Colon (tissue), 2 donors: ENCODE data around the gene PRDM16.

Experiments used
- FAIRE-seq: peaks from 2 replicates; lab custom pipeline; 2012; peaks lifted over from hg19 to GRCh38; lab: Jason Lieb, UNC
- donor health status: control.
- donor health status: control.

PRDM16 gene

DNA sequence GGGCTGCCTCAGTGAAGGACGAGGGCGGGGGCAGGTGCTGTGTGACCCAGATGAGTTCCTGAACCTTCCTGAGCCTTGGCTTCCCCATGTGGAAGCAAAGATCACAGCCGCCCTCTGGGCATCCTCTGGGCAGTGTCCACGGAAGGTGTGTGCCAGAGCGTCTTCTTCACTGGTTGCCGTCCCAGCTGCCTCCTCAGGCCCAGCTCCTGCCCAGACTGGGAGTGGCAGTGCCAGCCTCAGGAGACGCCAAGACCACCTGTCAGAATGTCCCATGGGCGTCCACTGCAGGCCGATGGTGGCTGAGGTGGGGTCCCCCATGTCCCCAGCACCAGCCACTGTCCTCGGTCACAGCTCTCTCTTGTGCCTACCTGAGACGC lies 395.6 kb downstream of the PRDM16 start:
- FAIRE-seq, result no peak

DNA sequence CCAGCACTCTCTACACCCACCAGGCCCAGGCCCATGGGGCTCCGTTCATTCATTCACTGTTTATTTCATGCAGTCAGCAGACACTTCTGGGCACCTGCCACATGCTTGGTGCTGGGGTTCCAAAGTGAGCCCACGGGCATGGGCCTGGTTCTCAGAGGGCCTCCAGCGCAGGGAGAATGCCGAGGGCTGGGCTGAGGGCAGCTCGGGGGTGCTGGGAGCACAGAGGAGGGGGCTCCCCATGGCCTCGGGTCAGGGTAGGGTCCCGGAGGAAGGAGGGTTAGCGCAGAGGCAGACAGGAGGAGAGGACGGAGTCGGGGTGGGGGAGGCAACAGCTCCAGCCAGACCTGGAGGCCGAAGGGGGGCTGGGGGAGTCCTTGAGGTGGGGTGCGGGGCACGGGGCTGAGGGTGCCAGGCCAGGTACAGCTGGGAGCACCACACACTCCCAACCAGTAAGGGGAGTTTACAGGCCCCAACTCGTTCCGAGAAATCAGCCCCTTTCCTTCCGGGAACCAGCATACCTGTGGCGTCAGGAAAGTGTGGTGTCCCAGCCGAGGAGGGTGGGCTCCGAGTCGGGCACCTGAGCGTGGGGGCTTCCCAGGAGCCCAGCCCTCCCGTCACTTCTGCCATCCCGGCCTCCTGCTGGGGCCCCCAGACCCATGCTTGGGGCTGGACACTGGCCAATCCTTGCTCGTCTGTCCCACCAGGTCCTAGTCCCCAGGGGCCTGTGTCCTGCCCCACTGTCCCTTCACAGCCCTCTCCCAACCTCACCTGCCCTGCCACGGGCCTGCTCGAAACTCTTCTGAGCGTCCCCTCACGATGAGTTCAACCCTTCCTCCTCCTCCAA lies 396.3 kb downstream of the PRDM16 start:
- FAIRE-seq, result no peak

DNA sequence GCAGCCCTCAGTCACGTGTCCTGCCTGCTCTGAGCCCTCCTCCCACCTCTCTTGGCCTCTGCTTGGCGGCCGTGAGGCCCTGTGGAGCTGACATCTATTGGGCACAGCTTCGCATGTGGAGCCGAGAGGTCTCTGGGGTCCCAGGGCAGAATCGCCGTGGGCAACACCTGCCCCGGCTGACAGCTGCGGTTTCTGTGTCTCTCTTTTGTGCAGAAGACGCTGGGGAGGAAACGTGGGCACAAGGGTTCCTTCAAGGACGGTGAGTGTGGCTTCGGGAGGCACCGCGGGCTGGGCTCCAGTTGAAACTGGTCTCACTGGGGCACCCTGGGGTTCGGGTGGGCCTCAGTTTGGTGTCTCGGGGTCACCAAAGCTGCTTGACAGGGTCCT lies 396.9 kb downstream of the PRDM16 start:
- no peak for FAIRE-seq

DNA sequence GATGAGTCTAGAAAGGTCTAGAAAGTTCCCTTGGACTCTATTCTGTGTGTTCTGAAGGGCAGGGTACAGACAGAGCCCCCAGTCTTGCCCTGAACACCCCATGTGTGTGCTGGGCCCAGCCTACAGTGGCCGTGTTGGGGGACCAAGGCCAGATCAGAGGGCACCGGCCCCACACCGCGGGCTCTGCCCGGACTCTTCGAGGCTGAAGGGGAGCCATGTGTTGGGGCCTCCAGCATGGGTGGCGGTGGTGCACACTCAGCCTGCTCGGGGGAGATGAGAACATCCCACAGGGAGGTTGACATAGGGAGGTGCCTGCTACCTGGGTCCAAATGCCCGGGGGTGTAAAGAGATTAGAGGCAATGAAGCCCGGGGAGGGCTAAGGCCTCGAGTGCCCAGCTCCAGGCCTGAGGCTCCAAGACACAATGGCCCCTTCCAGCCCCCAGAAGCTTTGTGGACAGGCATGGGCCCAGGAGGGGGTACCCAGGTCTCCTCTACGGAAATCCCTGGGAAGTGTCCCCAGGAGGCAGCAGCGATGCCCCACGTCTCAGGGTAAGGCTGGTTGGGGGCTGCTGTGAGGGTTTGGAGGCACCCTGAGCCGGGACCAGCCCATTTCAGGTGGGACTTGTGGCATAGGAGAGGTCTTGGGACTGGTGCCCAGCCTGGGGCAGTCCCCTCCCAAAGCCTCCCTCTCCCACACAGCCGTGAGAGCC lies 397.5 kb downstream of the PRDM16 start:
- FAIRE-seq, result no peak

DNA sequence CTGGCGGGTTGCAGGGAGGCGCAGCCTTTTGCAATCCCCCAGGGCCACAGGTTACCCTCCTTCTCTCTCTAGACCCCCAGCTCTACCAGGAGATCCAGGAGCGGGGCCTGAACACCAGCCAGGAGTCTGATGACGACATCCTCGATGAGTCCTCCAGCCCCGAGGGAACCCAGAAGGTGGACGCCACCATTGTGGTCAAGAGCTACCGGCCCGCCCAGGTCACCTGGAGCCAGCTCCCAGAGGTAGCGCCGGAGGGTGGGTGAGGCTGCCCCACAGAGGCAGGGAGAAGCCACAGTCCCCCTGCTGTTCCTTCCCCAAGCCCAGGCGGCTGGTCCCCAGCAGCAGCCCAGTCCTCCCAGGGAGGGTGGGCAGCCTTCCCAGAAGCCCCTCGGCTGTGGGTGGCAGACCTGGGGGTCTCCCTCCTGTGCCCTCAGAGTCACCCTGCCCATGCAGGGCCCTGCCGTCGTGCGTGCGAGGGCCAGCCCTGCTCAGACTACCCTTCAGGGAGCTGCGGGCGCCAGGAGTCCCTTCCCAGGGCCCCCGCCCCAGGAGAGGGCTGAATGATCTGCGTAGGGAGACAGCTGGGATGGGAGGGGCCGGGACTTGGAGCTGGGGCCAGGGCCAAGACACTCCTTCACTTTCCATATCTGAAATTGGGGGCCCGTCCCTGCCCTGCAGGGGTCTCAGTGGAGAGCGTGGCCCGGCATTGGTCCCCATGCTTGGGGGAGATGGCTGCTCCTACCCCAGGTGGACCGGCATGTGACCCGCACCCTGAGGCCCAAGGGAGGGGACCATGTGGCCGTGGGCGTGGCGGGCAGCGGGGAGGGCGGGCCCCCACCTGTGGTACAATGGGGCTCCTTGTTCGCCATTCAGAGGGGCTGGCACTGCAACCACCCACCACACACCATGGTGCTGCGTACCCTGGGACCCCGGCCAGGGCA lies 398.4 kb downstream of the PRDM16 start:
- FAIRE-seq, result no peak

DNA sequence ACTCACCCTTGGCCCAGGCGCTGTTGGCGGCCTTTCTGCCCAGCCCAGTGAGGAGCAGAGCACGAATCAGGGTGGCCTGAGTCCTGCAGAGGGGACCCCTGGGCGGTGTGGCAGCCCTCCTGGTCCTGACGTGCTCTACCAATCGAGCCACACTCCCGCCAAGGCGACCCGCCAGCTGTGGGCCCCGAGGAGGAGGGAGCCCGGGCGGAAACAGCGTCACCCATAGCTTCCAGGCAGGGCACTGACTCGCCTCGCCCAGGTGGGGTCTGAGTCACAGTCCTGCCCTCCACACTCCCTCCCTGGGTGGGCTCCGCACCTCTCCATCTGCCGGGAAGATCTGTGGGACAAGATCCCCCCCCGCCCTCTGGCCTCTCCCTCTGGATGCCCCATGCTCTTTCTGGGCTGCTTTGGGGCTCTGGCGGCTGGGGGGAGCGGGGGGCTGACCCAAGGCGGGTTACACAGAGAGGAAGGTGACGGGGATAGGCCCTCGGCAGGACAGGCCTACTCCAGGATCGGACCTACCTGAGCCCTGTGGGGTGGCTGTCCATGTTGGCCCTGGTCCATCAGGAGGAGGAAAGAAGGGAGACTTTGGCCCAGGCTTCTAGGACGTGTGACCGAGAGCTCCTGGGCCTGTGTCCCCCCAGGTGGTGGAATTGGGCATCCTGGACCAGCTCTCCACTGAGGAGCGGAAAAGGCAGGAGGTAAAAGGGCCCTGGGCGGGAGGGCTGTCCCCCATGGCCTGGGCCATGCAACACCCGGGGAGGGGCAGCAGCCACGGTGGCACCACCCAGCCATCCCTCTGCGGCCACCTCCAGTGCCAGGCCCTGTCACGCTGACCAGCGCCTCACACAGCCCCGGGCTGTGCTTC lies 399.5 kb downstream of the PRDM16 start:
- FAIRE-seq, result no peak

DNA sequence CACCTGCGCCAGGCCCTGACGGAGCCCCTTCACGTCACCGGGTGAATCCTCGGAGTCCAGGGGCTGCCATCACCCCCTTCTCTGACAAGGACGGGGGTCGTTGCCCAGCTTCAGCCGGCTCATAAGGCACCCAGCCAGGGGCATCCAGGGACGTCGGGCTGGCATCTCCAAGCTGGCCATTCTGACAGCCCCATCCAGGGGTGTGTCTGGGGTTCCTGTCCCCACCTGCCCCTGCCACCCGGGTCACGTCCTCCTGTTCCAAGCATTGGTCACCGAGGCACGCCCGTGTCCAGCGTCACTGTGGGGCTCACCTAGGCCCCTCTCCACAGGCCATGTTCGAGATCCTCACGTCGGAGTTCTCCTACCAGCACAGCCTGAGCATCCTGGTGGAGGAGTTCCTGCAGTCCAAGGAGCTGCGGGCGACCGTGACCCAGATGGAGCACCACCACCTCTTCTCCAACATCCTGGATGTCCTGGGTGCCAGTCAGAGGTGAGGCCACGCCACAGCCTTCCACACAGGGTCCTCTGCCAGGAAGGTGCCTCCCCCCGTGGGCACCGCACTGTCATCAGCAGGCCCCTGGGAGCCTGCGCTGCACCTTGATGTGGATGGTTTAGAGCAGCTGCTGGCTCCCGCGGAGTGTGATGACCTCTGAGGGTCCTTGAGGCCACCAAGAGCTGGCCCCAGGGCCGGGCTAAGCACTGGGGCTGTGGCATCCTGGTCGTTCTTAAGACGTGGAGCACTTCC lies 400.3 kb downstream of the PRDM16 start:
- FAIRE-seq, result no peak

DNA sequence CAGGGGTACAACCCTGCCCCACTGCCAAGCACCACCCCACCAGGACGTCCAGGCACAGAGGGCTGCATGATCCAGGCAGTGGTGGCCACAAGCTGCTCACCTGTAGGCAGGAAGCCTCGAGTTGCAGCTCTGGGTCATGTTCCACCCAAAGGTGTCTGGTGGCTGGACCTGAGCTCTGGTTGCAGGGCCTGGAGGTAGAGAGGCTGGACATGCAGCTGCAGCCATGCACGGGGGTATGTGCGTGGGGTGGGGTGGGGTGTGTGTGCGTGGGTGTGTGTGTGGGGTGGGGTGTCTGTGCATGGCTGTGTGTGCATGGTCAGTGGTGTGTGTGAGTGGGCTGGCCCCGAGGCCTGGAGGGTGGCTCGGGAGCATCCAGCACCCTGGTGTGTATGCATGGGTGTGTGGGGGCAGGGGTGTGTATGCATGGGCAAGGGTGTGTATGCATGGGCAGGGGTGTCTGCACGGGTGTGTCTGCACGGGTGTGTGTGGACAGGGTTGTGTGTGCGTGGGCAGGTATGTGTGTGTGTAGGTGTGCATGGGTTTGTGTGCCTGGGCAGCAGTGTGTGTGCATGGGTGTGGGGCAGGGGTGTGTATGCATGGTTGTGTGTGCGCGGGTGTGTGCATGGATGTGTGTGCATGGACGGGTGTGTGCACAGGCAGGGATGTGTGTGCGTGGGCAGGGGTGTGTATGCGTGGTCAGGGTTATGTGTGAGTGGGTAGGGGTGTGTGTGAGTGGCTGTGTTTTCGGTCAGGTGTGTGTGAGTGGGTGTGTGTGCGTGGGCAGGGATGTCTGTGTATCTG lies 401.0 kb downstream of the PRDM16 start:
- no peak for FAIRE-seq

DNA sequence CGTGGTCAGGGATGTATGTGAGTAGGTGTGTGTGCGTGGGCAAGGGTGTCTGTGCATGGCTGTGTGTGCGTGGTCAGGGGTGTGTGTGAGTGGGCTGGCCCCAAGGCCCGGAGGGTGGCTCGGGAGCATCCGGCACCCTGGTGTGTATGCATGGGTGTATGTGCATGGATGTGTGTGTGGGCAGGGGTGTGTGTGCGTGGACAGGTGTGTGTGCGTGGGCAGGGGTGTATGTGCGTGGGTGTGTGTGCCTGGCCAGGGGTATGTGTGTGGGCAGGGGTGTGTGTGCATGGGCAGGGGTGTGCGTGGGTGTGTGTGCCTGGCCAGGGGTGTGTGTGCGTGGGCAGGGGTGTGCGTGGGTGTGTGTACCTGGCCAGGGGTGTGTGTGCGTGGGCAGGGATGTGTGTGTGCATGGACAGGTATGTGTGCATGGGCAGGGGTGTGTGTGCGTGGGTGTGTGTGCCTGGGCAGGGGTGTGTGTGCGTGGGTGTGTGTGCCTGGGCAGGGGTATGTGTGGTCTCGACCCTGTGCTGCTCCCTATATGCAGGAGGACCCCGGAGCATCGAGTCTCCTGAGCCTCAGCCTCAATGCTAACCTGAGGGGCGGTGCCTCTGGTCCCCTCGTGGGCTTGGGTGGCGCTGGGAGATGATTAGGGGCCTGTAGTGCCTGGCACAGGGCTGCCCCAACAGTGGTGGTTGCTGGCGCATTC lies 401.8 kb downstream of the PRDM16 start:
- FAIRE-seq, result no peak

DNA sequence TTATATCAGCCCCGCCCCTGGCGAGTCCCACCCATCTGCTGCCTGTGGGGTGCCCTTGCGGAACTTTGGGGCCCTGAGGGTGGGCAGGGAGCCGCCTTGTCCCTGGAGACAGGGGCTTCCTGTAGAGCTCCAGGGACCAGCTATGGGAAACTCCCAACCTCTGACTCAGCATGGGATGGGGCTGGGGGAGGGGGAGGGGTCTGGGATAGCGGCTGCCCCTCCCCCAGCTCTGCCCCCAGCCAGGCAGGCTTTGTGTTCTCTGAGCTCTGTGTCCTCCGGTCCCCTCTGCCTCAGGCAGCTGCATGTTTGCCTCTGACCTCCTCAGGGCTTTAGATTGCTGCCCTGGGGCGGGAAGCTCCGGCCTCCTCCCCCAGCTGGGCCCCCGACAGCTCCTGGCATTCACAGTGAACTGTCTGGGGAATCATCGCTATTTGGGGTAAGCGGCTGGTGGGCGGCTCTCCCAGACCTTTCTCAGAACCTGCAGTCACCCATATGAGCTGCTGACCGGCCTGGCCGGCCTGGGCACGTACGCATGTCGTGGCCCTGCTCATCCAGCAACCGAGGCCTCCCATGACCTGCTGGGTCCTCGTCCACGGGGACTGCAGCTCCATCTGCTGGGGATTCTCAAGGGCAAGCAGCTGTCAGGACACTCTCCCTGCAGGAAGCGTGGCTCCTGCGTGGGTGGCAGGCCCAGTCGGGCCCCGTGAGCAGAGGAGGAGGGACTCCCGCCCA lies 402.5 kb downstream of the PRDM16 start:
- FAIRE-seq, result no peak

DNA sequence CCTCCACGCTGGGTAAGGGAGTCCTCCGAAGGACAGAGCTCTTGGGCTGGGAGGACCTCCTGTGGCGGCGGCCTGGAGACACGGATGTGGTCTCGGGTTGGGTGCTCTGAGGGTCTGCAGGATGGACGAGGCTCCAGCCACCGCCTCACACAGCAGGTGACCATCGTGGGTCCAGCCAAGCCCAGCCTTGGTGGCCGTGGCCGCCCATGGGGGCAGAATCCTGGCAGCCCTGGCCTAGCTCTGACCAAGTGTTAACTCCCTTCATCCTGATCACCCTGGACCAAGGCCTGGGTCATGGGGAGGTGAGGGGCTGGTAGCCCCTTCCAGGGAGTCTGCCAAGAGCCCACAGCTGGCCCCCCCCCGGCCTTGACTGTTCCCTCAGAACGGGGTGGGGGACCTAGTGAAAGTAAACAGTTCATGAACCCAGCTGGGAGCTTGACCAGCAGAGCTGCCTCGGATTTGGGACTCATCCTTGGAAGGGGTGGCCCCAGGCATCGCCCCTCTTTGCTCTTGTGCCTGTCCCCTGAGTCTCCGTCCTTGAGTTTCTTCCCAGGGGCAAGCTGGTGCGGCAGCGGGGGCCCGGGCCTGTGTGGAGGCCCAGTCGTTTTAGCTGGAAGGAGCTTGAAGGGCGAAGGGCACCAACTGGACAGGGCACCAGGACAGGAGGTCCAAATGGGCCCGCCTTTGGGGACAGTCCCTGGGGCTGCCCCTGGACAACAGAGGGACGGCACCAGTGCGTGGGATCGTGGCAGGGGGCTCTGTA lies 403.3 kb downstream of the PRDM16 start:
- no peak for FAIRE-seq

DNA sequence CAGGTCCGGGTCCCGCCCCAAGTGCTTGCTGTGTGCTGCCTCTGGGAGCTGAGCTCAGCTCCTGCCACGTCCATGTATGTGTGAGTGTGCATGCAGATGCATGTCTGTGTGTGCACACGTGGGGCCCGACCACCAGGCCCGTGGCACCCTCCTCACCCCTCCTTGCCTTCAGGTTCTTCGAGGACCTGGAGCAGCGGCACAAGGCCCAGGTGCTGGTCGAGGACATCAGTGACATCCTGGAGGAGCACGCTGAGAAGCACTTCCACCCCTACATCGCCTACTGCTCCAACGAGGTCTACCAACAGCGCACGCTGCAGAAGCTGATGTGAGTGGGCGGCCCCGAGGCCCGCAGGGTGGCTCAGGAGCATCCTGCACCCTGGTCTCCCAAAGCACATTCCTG lies 403.9 kb downstream of the PRDM16 start:
- no peak for FAIRE-seq

DNA sequence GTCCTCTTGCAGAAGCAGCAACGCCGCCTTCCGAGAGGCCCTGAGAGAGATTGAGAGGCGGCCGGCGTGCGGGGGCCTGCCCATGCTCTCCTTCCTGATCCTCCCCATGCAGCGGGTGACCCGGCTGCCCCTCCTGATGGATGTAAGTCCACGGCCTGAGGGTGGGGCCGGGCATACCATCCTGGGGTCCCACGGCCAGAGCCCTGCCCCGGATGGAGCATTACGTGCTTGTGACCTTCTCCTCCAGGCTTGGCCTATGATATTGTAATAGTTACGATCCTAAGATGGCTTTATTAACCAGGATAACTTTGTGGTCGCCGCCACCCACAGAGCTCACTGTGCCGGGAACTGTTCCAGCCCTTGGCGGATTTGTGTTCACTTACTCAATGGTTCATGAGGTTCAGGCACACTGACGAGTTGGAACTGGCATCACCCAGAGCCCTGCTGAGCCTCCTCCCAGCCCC lies 404.4 kb downstream of the PRDM16 start:
- FAIRE-seq, result no peak

DNA sequence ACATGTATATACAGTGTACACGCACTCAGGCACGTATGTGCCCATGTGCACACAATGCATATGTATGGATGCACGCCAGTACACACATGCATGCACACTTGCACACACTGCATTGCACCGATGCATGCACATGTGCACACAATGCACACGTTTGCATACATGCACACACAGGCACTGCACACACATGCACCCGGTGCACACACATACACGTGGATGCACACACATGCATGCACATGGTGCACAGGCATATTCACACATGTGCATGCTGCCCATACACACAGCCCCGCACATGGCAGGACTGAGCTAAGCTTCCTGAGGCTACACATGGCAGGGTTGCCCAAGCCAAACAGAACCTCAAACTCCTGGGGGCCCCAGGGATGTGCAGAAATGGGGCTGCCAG lies 405.0 kb downstream of the PRDM16 start:
- no peak for FAIRE-seq

DNA sequence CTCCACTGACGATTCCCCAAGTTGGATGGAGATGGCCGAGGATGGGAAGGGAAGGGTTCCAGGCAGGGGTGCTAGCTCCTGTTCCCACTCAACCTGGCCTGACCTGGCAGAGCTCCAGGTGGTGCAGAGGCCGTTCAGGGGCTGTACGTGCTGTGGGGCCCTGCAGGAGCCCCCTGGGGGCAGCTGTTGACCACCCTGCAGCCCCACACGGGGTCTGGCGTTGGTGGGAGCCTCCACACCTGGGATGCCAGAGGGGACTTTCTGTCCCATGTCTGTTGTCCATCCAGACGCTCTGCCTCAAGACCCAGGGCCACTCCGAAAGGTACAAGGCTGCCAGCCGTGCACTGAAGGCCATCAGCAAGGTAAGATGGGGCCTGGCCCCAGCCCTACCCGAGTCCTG lies 405.4 kb downstream of the PRDM16 start:
- no peak for FAIRE-seq

DNA sequence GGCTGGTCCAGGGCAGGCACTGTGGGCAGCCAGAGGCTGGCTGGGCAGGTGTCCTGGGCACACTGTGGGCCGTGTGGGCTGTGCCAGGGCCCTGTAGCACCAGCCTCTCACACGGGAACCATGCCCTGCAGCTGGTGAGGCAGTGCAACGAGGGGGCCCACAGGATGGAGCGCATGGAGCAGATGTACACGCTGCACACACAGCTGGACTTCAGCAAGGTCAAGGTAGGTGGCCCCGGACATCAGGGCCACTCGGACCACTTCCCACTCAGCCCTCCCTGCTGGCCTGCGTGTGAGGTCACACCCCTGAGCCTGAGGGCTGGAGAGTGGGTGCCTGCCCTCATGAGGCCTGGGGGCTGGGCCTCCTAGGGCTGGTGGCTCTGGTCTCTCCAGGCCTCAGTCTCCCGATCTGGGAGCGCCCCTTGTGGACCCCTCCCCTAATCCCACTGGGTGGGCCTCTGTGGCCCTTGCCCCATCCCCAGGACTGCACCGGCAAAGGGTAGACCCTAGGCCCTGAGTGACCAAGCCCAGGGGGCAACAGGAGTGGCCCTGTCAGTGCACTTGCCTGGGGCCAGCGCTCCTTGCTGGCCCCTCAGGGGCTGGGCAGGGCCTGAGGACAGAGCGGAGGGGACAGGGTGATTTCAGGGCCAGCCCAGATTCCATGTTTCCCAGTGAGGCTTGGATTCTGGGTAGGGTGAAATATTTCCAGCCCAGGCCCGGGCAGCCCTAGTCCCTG lies 407.0 kb downstream of the PRDM16 start:
- no peak for FAIRE-seq

DNA sequence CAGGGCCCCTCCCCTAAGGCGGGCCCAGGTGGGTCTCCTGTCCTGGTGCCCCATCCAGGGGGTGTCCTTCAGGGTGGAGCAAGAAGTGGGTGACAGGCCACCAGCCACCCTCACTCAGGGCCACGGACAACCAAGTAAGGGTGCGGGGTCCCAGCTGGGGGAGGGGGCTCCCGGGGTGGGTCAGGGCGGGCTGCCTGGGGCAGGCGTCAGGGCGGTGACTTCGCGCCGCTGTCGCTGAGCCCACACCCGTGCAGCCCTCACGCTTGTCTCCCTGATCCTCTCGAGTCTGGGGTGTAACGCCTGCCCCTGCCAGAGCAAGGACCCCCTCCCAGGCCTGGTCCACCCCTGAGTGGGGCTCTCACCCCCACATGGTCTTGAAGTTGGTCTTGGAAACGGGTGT lies 407.7 kb downstream of the PRDM16 start:
- FAIRE-seq, result no peak
